ENCODE data around the gene ZNF627. TPM values are rescaled to one million over a fixed set of nuclear protein-coding genes. Genes with fewer than 3 reads are reported as not detected.

ZNF627 gene
- total RNA-seq, 1 donor from 2014 or later = 48.2 TPM

GRCh38 chr19:11577451-11578257, 19.6 kb upstream of the ZNF627 start, which contains the start of gene ACP5:
TSS of gene ACP5 (minus strand) at chr19:11577645. CDS start at chr19:11577317, 328 bp downstream.
- Mint-ChIP-seq H3K4me1 (ENCODE audit: low read depth, unreplicated experiment) (no peaks in the 10 kb centered on the region), H3K27ac (ENCODE audit: unreplicated experiment) (no peak within 1 kb of the TSS)

GRCh38 chr19:11578258-11579142, 18.8 kb upstream of the ZNF627 start:
- no peak overlapping the region for H3K4me3 Mint-ChIP-seq (ENCODE audit: unreplicated experiment)
- no peaks in the 10 kb centered on the region for H3K9me3 Mint-ChIP-seq (ENCODE audit: unreplicated experiment)
- H3K4me1 Mint-ChIP-seq (ENCODE audit: low read depth, unreplicated experiment) = no peaks in the 10 kb centered on the region
- H3K27me3 Mint-ChIP-seq (ENCODE audit: unreplicated experiment) = peaks cover 12% of the 10 kb centered on the region
- no peak for TF ChIP-seq CTCF (IDR thresholded peaks at IDR 0.05; ENCODE audit: partially characterized antibody, unreplicated experiment)
- DNase-seq = peak; percentile 52
- no peak overlapping the region for H3K27ac Mint-ChIP-seq (ENCODE audit: unreplicated experiment)
- H3K36me3 Mint-ChIP-seq (ENCODE audit: unreplicated experiment) = no peaks in the 10 kb centered on the region

More at GRCh38 chr19:11577451-11578257, 19.6 kb upstream of the ZNF627 start, which contains the start of gene ACP5:
- Mint-ChIP-seq H3K9me3 (ENCODE audit: unreplicated experiment) (no peaks in the 10 kb centered on the region), H3K27me3 (ENCODE audit: unreplicated experiment) (peaks cover 13% of the 10 kb centered on the region), H3K36me3 (ENCODE audit: unreplicated experiment) (no peaks in the 10 kb centered on the region), H3K4me3 (ENCODE audit: unreplicated experiment) (no peak within 1 kb of the TSS)
- peak; percentile 27 for DNase-seq
- TF ChIP-seq CTCF (IDR thresholded peaks at IDR 0.05; ENCODE audit: partially characterized antibody, unreplicated experiment) = no peak

- Mint-ChIP-seq H3K9me3 (ENCODE audit: unreplicated experiment) (peaks cover 1% of the 10 kb centered on the region), H3K27me3 (ENCODE audit: unreplicated experiment) (peaks cover 13% of the 10 kb centered on the region)
Measured at GRCh38 chr19:11580116-11580515, 17.2 kb upstream of the ZNF627 start.

GRCh38 chr19:11581740-11582139, 15.5 kb upstream of the ZNF627 start:
- peaks cover 15% of the 10 kb centered on the region for H3K27me3 Mint-ChIP-seq (ENCODE audit: unreplicated experiment)
- H3K4me1 Mint-ChIP-seq (ENCODE audit: low read depth, unreplicated experiment) = no peaks in the 10 kb centered on the region
- no peak overlapping the region for H3K27ac Mint-ChIP-seq (ENCODE audit: unreplicated experiment)
- no peak for DNase-seq
- H3K9me3 Mint-ChIP-seq (ENCODE audit: unreplicated experiment) = peaks cover 3% of the 10 kb centered on the region
- H3K36me3 Mint-ChIP-seq (ENCODE audit: unreplicated experiment) = no peaks in the 10 kb centered on the region
- no peak overlapping the region for H3K4me3 Mint-ChIP-seq (ENCODE audit: unreplicated experiment)
- no peak for TF ChIP-seq CTCF (IDR thresholded peaks at IDR 0.05; ENCODE audit: partially characterized antibody, unreplicated experiment)

More at GRCh38 chr19:11580116-11580515, 17.2 kb upstream of the ZNF627 start:
- H3K27ac Mint-ChIP-seq (ENCODE audit: unreplicated experiment) = no peak overlapping the region
- DNase-seq = no peak
- H3K4me3 Mint-ChIP-seq (ENCODE audit: unreplicated experiment) = no peak overlapping the region
- H3K36me3 Mint-ChIP-seq (ENCODE audit: unreplicated experiment) = no peaks in the 10 kb centered on the region
- no peak for TF ChIP-seq CTCF (IDR thresholded peaks at IDR 0.05; ENCODE audit: partially characterized antibody, unreplicated experiment)
- H3K4me1 Mint-ChIP-seq (ENCODE audit: low read depth, unreplicated experiment) = no peaks in the 10 kb centered on the region

All from glutamatergic neuron (in vitro differentiated cells).